H1 (cell line): ENCODE results near the gene CMTM5. TPM values are rescaled to one million over a fixed set of nuclear protein-coding genes. Genes with fewer than 3 reads are reported as not detected.

ENCODE experiments used
- CTCF ChIA-PET: fragments of 300-600 bp; sonication (Branson Sonifier 250); formaldehyde crosslinking; loops from one replicate; lab custom pipeline; 2021; ENCODE audit not compliant: partially characterized antibody; lab: Charles Lee
- POLR2A ChIA-PET: fragments of 300-600 bp; sonication (Branson Sonifier 250); formaldehyde crosslinking; loops from one replicate; lab custom pipeline; 2021; ENCODE audit warnings: inconsistent platforms; ENCODE audit not compliant: partially characterized antibody; lab: Charles Lee
- DNase-seq, 2 experiments: peaks; one replicate each; pipeline versions ENCODE4 v3.0.0 to v3.0.0-alpha.2; 2010 to 2022; ENCODE audit warnings: low spot score in 2 of 2, low read depth in 1 of 2, mixed read lengths in 1 of 2
- FAIRE-seq: peaks from 2 replicates; lab custom pipeline; 2011; peaks lifted over from hg19 to GRCh38; lab: Jason Lieb, UNC
- H2AFZ ChIP-seq: 2 replicates; pipeline ENCODE4 v1.8.1; 2012; ENCODE audit warnings: low read length, inconsistent platforms
- H2AK5ac ChIP-seq: 2 replicates; pipeline ENCODE4 v1.6.1; 2013; ENCODE audit warnings: low read depth, low read length
- H2BK120ac ChIP-seq: replicated peaks from 2 replicates; pipeline ENCODE3; 2013; ENCODE audit warnings: low read depth, low read length, inconsistent platforms
- H2BK12ac ChIP-seq: 2 replicates; pipeline ENCODE4 v1.6.1; 2013; ENCODE audit warnings: low read depth, low read length
- H2BK15ac ChIP-seq: 2 replicates; pipeline ENCODE4 v1.6.1; 2013; ENCODE audit warnings: low read length
- H2BK20ac ChIP-seq: 2 replicates; pipeline ENCODE4 v1.6.1; 2013; ENCODE audit warnings: low read length
- H2BK5ac ChIP-seq: 2 replicates; pipeline ENCODE4 v1.6.1; 2013; ENCODE audit warnings: low read depth, low read length
- H3K14ac ChIP-seq: 2 replicates; pipeline ENCODE4 v1.6.1; 2013; ENCODE audit warnings: inconsistent platforms; ENCODE audit not compliant: insufficient read length
- H3K18ac ChIP-seq: 2 replicates; pipeline ENCODE4 v1.6.1; 2013; ENCODE audit warnings: low read length; ENCODE audit errors: extremely low read depth
- H3K23ac ChIP-seq: 2 replicates; pipeline ENCODE4 v1.6.1; 2013; ENCODE audit warnings: inconsistent platforms; ENCODE audit not compliant: insufficient read length
- H3K23me2 ChIP-seq: 2 replicates; pipeline ENCODE4 v1.6.1; 2013; ENCODE audit warnings: low read depth, low read length
- H3K27ac ChIP-seq: 2 replicates; pipeline ENCODE4 v1.6.1; 2011; ENCODE audit warnings: low read depth, low read length, inconsistent platforms
- H3K27me3 ChIP-seq, 4 experiments: replicated peaks in 1 of 4; 1 replicate in 1 of 4; 2 replicates in 3 of 4; pipeline versions ENCODE4 v1.6.1 to v1.8.1; 2011 to 2013; ENCODE audit warnings: low read length in 3 of 4, mild to moderate bottlenecking in 3 of 4, inconsistent platforms in 2 of 4, mixed read lengths in 2 of 4, moderate library complexity in 1 of 4; ENCODE audit not compliant: control insufficient read depth in 3 of 4, insufficient read depth in 3 of 4; ENCODE audit errors: extremely low read depth in 1 of 4
- H3K36me3 ChIP-seq, 4 experiments: 2 replicates each; pipeline versions ENCODE4 v1.6.1 to v1.8.1; 2011 to 2013; ENCODE audit warnings: mild to moderate bottlenecking in 4 of 4, low read length in 3 of 4, moderate library complexity in 2 of 4, control low read depth in 1 of 4, inconsistent platforms in 1 of 4; ENCODE audit not compliant: insufficient read depth in 4 of 4, control insufficient read depth in 2 of 4
- H3K4ac ChIP-seq: replicated peaks from 2 replicates; pipeline ENCODE3; 2013; ENCODE audit warnings: low read length, low read depth, mixed read lengths, inconsistent platforms; ENCODE audit not compliant: insufficient read length
- H3K4me1 ChIP-seq, 4 experiments: replicated peaks in 1 of 4; 1 replicate in 1 of 4; 2 replicates in 3 of 4; pipeline versions ENCODE4 v1.6.1 to v1.8.1; 2011 to 2013; ENCODE audit warnings: low read length in 3 of 4, inconsistent platforms in 2 of 4, mixed read lengths in 1 of 4; ENCODE audit not compliant: insufficient read depth in 4 of 4, control insufficient read depth in 3 of 4
- H3K4me2 ChIP-seq, 2 experiments: 2 replicates each; pipeline versions ENCODE4 v1.6.1 to v1.8.1; 2011 to 2013; ENCODE audit warnings: low read depth in 2 of 2, low read length in 2 of 2, control low read depth in 1 of 2, inconsistent platforms in 1 of 2, mild to moderate bottlenecking in 1 of 2; ENCODE audit not compliant: insufficient read depth in 1 of 2
- H3K4me3 ChIP-seq, 4 experiments: fragments of 200-600, 300-600 bp in 1 of 4; sonication (generic), shearing (Covaris generic), sonication (Bioruptor Twin) in 1 of 4; 2 replicates each; pipeline versions ENCODE4 v1.5.1 to v1.8.1; 2011 to 2016; ENCODE audit warnings: low read length in 4 of 4, low read depth in 3 of 4, control low read depth in 2 of 4, inconsistent platforms in 2 of 4, mild to moderate bottlenecking in 2 of 4, mixed read lengths in 1 of 4, moderate library complexity in 1 of 4; ENCODE audit not compliant: insufficient read depth in 2 of 4; ENCODE audit errors: extremely low read depth in 1 of 4
- H3K56ac ChIP-seq: replicated peaks from 2 replicates; pipeline ENCODE3; 2013; ENCODE audit warnings: low read depth, mild to moderate bottlenecking, mixed read lengths, low read length, inconsistent platforms; ENCODE audit not compliant: insufficient read length
- H3K79me1 ChIP-seq: 2 replicates; pipeline ENCODE4 v1.6.1; 2013; ENCODE audit warnings: low read depth, low read length, control low read depth
- H3K79me2 ChIP-seq, 2 experiments: 2 replicates each; pipeline versions ENCODE4 v1.6.1 to v1.8.1; 2012 to 2013; ENCODE audit warnings: low read length in 2 of 2, mild to moderate bottlenecking in 2 of 2, inconsistent platforms in 1 of 2; ENCODE audit not compliant: insufficient read depth in 2 of 2, control insufficient read depth in 1 of 2
- H3K9ac ChIP-seq, 4 experiments: replicated peaks in 1 of 4; 1 replicate in 1 of 4; 2 replicates in 3 of 4; pipeline versions ENCODE4 v1.6.1 to v1.8.1; 2011 to 2013; ENCODE audit warnings: low read depth in 3 of 4, low read length in 3 of 4, control low read depth in 2 of 4, mild to moderate bottlenecking in 2 of 4, moderate library complexity in 2 of 4, inconsistent platforms in 1 of 4; ENCODE audit errors: extremely low read depth in 1 of 4
- H3K9me3 ChIP-seq, 2 experiments: 2 replicates each; pipeline versions ENCODE4 v1.6.1 to v1.8.1; 2012 to 2013; ENCODE audit warnings: mild to moderate bottlenecking in 2 of 2, moderate library complexity in 2 of 2, control low read depth in 1 of 2, inconsistent platforms in 1 of 2, low read depth in 1 of 2, low read length in 1 of 2, mixed read lengths in 1 of 2; ENCODE audit not compliant: insufficient read depth in 2 of 2
- H4K20me1 ChIP-seq, 2 experiments: replicated peaks in 1 of 2; 2 replicates each; pipeline versions ENCODE3 to v1.8.1; 2011 to 2013; ENCODE audit warnings: inconsistent platforms in 2 of 2, low read length in 2 of 2, mild to moderate bottlenecking in 1 of 2; ENCODE audit not compliant: insufficient read depth in 2 of 2, control insufficient read depth in 1 of 2
- H4K5ac ChIP-seq: 2 replicates; pipeline ENCODE4 v1.6.1; 2013; ENCODE audit warnings: low read length, low read depth, mixed read lengths, inconsistent platforms; ENCODE audit not compliant: insufficient read length
- H4K8ac ChIP-seq: 2 replicates; pipeline ENCODE4 v1.8.0; 2013; ENCODE audit warnings: mild to moderate bottlenecking, moderate library complexity, low read length, inconsistent platforms; ENCODE audit not compliant: insufficient read depth; ENCODE audit errors: extremely low read depth
- H4K91ac ChIP-seq: replicated peaks from 2 replicates; pipeline ENCODE3; 2013; ENCODE audit warnings: low read length, mixed read lengths, inconsistent platforms; ENCODE audit not compliant: insufficient read length
- FOSL1 ChIP-seq: IDR thresholded peaks from 2 replicates; pipeline ENCODE4 v1.6.1; 2011; ENCODE audit warnings: mild to moderate bottlenecking, low read depth, low read length, moderate library complexity; ENCODE audit not compliant: insufficient read depth
- GTF2F1 ChIP-seq: IDR thresholded peaks from 2 replicates; pipeline ENCODE4 v1.6.1; 2012; ENCODE audit warnings: low read depth, low read length, improper control_type of control experiment, borderline replicate concordance
- JUND ChIP-seq: IDR thresholded peaks from 2 replicates; pipeline ENCODE4 v1.6.1; 2011; ENCODE audit warnings: mild to moderate bottlenecking, improper control_type of control experiment, low read length
- MAFK ChIP-seq: IDR thresholded peaks from 2 replicates; pipeline ENCODE4 v1.6.1; 2012; ENCODE audit warnings: low read depth, mild to moderate bottlenecking, improper control_type of control experiment, low read length
- NANOG ChIP-seq: IDR thresholded peaks from 2 replicates; pipeline ENCODE4 v1.6.1; 2011; ENCODE audit warnings: low read length, low read depth, mild to moderate bottlenecking, inconsistent platforms; ENCODE audit not compliant: insufficient read depth, poor library complexity, severe bottlenecking
- NRF1 ChIP-seq: IDR thresholded peaks from 2 replicates; pipeline ENCODE4 v1.6.1; 2011; ENCODE audit warnings: mild to moderate bottlenecking, low read depth, low read length, improper control_type of control experiment
- RBBP5 ChIP-seq: IDR thresholded peaks from 2 replicates; pipeline ENCODE4 v1.7.1; 2012; ENCODE audit warnings: low read depth, mild to moderate bottlenecking, inconsistent platforms, low read length, moderate library complexity, borderline replicate concordance
- SIRT6 ChIP-seq: IDR thresholded peaks from one replicate; pipeline ENCODE4 v1.7.1; 2012; ENCODE audit warnings: low read length, inconsistent platforms
- SP1 ChIP-seq: IDR thresholded peaks from 2 replicates; pipeline ENCODE4 v1.6.1; 2011; ENCODE audit warnings: low read depth, low read length
- SP2 ChIP-seq: IDR thresholded peaks from 2 replicates; pipeline ENCODE4 v1.6.1; 2012; ENCODE audit warnings: mild to moderate bottlenecking, low read length, inconsistent platforms
- SRF ChIP-seq: IDR thresholded peaks from 2 replicates; pipeline ENCODE4 v1.6.1; 2011; ENCODE audit warnings: mild to moderate bottlenecking, low read depth, low read length, moderate library complexity
- TCF12 ChIP-seq: IDR thresholded peaks from 2 replicates; pipeline ENCODE4 v1.6.1; 2011; ENCODE audit warnings: low read depth, mild to moderate bottlenecking, low read length
- WGBS, 2 experiments: shearing (Covaris generic) in 1 of 2; methylation state at CpG; one replicate each; pipeline versions ENCODE4 v1.1.6 to v1.1.7; 2013 to 2015; ENCODE audit warnings: low lambda C conversion rate in 2 of 2, mixed read lengths in 2 of 2, inconsistent platforms in 1 of 2, low coverage in 1 of 2, missing lambda C conversion rate in 1 of 2; ENCODE audit not compliant: insufficient replicate concordance in 2 of 2, insufficient coverage in 1 of 2, insufficient read length in 1 of 2; ENCODE audit errors: extremely low coverage in 1 of 2, missing lambda C conversion rate in 1 of 2; 5-methylcytosine and 5-hydroxymethylcytosine counted together
- polyA plus RNA-seq, 7 experiments: library from polyadenylated mRNA; depleted of rRNA in 3 of 7; stranded (reverse) in 5 of 7; unstranded in 2 of 7; fragments of >200 nt in 5 of 7; fragments of 200-250 nt in 2 of 7; gene quantifications; 1 replicate in 5 of 7; 2 replicates in 1 of 7; 4 replicates in 1 of 7; pipeline versions ENCODE4 v1.2.1 to v1.2.3, GENCODE V29; 2011 to 2013; ENCODE audit warnings: missing spikeins in 2 of 7, mixed read lengths in 2 of 7
- total RNA-seq: library from RNA; stranded (reverse); fragmentation: NEBNext Ultra II Directional; extraction: Animal tissue kit (Norgen Biotek cat#: 25700); gene quantifications from 2 replicates; pipeline ENCODE4 v1.2.1, GENCODE V29; 2021

The CMTM5 gene
- total and polyA plus RNA-seq, 2 of the 8 experiments (the other 6 are each of a cell fraction or from before 2014, with no cell fraction given) = 2.1 TPM; not detected in 1

GRCh38 chr14:23411563-23412525 is 35.0 kb downstream of the CMTM5 start:
- POLR2A ChIA-PET = interaction anchor here (1.3 kb wide), 1 partner anchor 91 kb away, joined by 3 read pairs; the partner anchor contains the start of gene PABPN1
- Histone ChIP-seq H3K23ac (no peak overlapping the region), H3K9ac (no peak overlapping the region), H3K79me2 (no peaks in the 10 kb centered on the region), H3K4me1 (no peaks in the 10 kb centered on the region; a peak in 1 of 7 replicates), H3K4me3 (no peak overlapping the region), H2BK12ac (no peak overlapping the region), H4K20me1 (no peaks in the 10 kb centered on the region), H2BK20ac (no peak overlapping the region), H4K5ac (no peak overlapping the region), H3K4ac (no peak overlapping the region), H2BK120ac (no peak overlapping the region), H3K14ac (no peak overlapping the region), H2AK5ac (no peak overlapping the region), H3K27ac (no peak overlapping the region), H3K9me3 (no peaks in the 10 kb centered on the region), H3K27me3 (no peaks in the 10 kb centered on the region), H2AFZ (no peak overlapping the region), H2BK15ac (no peak overlapping the region), H3K4me2 (no peak overlapping the region), H3K36me3 (no peaks in the 10 kb centered on the region), H3K18ac (no peak overlapping the region), H3K23me2 (no peaks in the 10 kb centered on the region), H2BK5ac (no peak overlapping the region), H3K56ac (no peak overlapping the region), H4K8ac (no peak overlapping the region), H3K79me1 (no peaks in the 10 kb centered on the region), H4K91ac (no peak overlapping the region)
- FAIRE-seq (no peak), DNase-seq (no peak)
- CTCF ChIA-PET = interaction anchor here (0.6 to 2.4 kb wide), 5 partner anchors 9 to 117 kb away, joined by 3 to 6 read pairs (median 5); no protein-coding TSS in a partner anchor
- 88% methylated on average over 13 of the region's 14 CpGs; no CpG with 5 or more reads in 1 of the 2 experiments for WGBS, 2 experiments
- TF ChIP-seq MAFK (no peak), NRF1 (no peak), RBBP5 (no peak), TCF12 (no peak), NANOG (no peak), FOSL1 (no peak), SP2 (no peak), SRF (no peak), SP1 (no peak), JUND (no peak), SIRT6 (no peak), GTF2F1 (no peak)
